HUES48 (cell line): ENCODE data around the gene HK1.

ENCODE experiments used
- H3K27ac ChIP-seq: one replicate; pipeline ENCODE4 v1.7.0; 2013; ENCODE audit warnings: low read depth, low read length, inconsistent platforms
- H3K27me3 ChIP-seq: 2 replicates; pipeline ENCODE4 v1.6.1; 2013; ENCODE audit warnings: mild to moderate bottlenecking, low read length; ENCODE audit not compliant: control insufficient read depth, insufficient read depth
- H3K36me3 ChIP-seq: 2 replicates; pipeline ENCODE4 v1.6.1; 2013; ENCODE audit warnings: low read length; ENCODE audit not compliant: control insufficient read depth, insufficient read depth
- H3K4me1 ChIP-seq: 2 replicates; pipeline ENCODE4 v1.6.1; 2013; ENCODE audit warnings: mild to moderate bottlenecking, low read length; ENCODE audit not compliant: control insufficient read depth, insufficient read depth
- H3K4me3 ChIP-seq: 2 replicates; pipeline ENCODE4 v1.5.1; 2013; ENCODE audit warnings: mild to moderate bottlenecking, low read depth, low read length
- H3K9ac ChIP-seq: 2 replicates; pipeline ENCODE4 v1.6.1; 2013; ENCODE audit warnings: mild to moderate bottlenecking, low read depth, low read length, moderate library complexity
- H3K9me3 ChIP-seq: 2 replicates; pipeline ENCODE4 v1.6.1; 2013; ENCODE audit warnings: low read length; ENCODE audit not compliant: control insufficient read depth, insufficient read depth

Gene HK1

DNA sequence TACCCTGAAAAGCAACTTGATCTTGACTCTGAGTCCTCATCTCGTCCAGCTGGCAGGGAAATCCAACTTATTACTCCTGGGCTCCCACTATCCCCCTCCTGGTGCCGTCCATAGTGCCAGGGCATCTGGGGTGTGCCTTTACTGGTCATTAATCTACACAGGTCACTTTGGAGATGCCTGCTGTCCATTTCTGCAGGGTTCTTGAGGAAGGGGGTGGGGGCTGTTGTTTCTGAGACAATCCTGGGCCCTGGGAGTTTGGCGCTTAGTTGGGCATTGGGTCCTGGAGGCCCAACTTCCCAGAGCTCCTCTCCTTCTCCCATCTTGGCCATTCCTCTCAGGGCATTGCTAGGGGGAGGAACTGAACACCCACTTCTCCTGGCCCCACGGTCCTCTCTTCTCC is 144.4 kb downstream of the HK1 start:
- H3K36me3 ChIP-seq, result no peaks in the 10 kb centered on the region
- no peaks in the 10 kb centered on the region for H3K27me3 ChIP-seq
- no peak overlapping the region for H3K9ac ChIP-seq
- no peaks in the 10 kb centered on the region for H3K9me3 ChIP-seq
- no peak overlapping the region for H3K4me3 ChIP-seq
- H3K4me1 ChIP-seq, result no peaks in the 10 kb centered on the region
- no peak overlapping the region for H3K27ac ChIP-seq

DNA sequence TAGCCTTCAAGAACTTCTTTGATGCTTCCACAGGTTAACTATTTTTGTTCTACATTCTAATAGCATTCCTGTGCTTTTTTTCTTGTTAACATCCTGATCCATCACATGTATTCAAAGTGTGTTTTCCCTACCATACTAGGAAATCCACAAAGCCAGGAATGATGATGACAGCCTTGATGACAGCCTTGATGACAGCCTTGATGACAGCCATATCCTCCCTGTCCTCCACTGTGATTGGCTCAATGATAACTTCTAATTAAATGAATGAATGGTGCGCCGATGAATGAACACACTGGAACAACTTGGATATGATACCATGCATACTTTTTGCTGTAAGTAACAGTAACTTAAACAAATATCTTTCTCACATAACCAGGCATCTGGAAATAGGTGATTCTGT is 146.7 kb downstream of the HK1 start:
- H3K27ac ChIP-seq, result no peak overlapping the region
- no peak overlapping the region for H3K9ac ChIP-seq
- H3K9me3 ChIP-seq, result no peaks in the 10 kb centered on the region
- H3K4me1 ChIP-seq, result no peaks in the 10 kb centered on the region
- no peaks in the 10 kb centered on the region for H3K36me3 ChIP-seq
- H3K4me3 ChIP-seq, result no peak overlapping the region
- no peaks in the 10 kb centered on the region for H3K27me3 ChIP-seq

DNA sequence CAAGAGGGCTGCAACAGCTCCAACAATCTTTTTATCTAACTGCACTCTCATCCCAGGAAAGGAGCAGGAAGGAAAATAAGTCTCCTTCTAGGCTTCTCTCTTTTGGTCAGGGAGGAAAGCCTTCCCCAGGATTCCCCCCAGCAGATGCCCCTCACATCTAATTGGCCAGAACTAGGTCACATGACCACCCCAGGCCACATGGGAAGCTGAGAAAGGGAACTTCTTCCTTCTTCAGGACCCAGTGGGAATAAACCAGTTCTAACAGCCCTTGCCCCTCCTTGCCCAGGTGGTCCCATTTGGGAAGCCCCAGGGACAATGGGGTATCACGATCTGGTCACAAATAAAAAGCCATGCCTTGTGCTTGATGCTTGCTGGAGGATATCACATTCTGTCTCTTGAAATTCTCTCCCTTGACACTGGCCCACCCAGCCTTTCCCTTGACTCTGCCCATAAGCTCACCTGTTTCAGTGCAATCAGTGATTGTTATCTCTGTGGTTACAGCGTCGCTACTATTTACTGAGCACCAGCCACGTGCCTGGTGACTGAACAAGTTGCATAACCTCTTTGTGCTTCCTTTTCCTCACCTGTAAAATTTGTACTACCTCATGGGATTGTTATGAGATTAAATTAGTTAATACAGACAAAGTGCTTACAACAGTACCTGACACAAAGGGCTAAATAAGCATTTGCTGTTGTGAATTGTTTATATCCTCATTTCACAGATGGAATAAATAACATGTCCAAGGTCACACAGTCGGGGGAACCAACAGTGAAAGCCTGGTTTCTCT is 147.4 kb downstream of the HK1 start:
- H3K9me3 ChIP-seq, result no peaks in the 10 kb centered on the region
- no peaks in the 10 kb centered on the region for H3K36me3 ChIP-seq
- no peak overlapping the region for H3K4me3 ChIP-seq
- no peaks in the 10 kb centered on the region for H3K27me3 ChIP-seq
- no peak overlapping the region for H3K9ac ChIP-seq
- no peak overlapping the region for H3K27ac ChIP-seq
- H3K4me1 ChIP-seq, result no peaks in the 10 kb centered on the region

GRCh38 chr10:69426376-69426727 is 148.1 kb downstream of the HK1 start:
- Histone ChIP-seq H3K4me1 (no peaks in the 10 kb centered on the region), H3K9ac (no peak overlapping the region), H3K4me3 (no peak overlapping the region), H3K36me3 (no peaks in the 10 kb centered on the region), H3K27me3 (no peaks in the 10 kb centered on the region), H3K9me3 (no peaks in the 10 kb centered on the region), H3K27ac (no peak overlapping the region)

DNA sequence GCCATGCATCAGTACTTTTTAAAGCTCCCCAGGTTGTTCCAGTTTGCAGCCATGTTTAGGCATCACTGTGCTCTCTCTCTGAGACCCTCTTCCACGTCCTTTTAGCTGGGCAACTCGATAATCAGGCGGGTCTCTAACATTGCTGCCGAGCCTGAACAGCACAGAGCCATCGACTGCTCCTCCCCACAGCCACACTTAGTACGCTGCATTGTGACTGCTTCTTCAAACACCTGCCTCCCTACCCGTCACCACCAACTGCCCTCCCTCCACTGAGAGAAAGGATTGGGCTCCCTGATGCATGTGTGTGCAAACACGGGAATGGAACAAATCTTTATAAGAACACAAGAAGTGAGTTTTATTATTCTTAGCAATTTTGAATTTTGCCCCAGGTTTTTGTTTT is 149.9 kb downstream of the HK1 start:
- Histone ChIP-seq H3K27ac (no peak overlapping the region), H3K9ac (no peak overlapping the region), H3K36me3 (no peaks in the 10 kb centered on the region), H3K27me3 (no peaks in the 10 kb centered on the region), H3K9me3 (no peaks in the 10 kb centered on the region), H3K4me1 (no peaks in the 10 kb centered on the region), H3K4me3 (no peak overlapping the region)

- H3K4me3 ChIP-seq, result no peak overlapping the region
Measured at GRCh38 chr10:69434169-69434568, 155.9 kb downstream of the HK1 start.

DNA sequence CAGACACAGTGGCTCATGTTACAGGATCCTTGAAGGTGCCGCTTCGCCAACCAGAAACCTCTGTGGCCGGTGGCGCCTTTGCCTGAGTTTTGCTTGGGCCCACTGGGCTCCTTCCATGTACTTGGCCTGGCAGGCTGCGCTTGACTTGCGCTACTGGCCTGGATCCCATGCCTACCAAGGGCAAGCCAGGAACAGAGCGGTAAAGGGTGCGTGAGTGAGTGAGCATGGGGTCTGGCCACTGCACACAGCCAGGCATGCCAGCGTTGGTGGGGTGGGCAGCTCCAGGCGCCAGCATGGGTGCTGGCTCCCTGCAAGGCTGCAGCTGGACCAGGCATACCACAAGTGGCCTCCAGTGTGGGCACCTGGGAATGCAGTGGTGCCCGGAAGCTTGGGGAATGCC is 156.6 kb downstream of the HK1 start:
- no peak overlapping the region for H3K4me3 ChIP-seq
- no peaks in the 10 kb centered on the region for H3K27me3 ChIP-seq
- no peaks in the 10 kb centered on the region for H3K36me3 ChIP-seq
- H3K4me1 ChIP-seq, result no peaks in the 10 kb centered on the region
- no peak overlapping the region for H3K27ac ChIP-seq
- no peak overlapping the region for H3K9ac ChIP-seq
- no peaks in the 10 kb centered on the region for H3K9me3 ChIP-seq

More at GRCh38 chr10:69434169-69434568, 155.9 kb downstream of the HK1 start:
- no peaks in the 10 kb centered on the region for H3K27me3 ChIP-seq
- no peaks in the 10 kb centered on the region for H3K36me3 ChIP-seq
- H3K4me1 ChIP-seq, result no peaks in the 10 kb centered on the region
- no peak overlapping the region for H3K9ac ChIP-seq
- H3K27ac ChIP-seq, result no peak overlapping the region
- H3K9me3 ChIP-seq, result no peaks in the 10 kb centered on the region

- no peak overlapping the region for H3K9ac ChIP-seq
- no peak overlapping the region for H3K27ac ChIP-seq
- H3K27me3 ChIP-seq, result no peaks in the 10 kb centered on the region
- no peak overlapping the region for H3K4me3 ChIP-seq
- H3K36me3 ChIP-seq, result no peaks in the 10 kb centered on the region
- H3K4me1 ChIP-seq, result no peaks in the 10 kb centered on the region
- no peaks in the 10 kb centered on the region for H3K9me3 ChIP-seq
Measured at GRCh38 chr10:69435966-69436520, 157.7 kb downstream of the HK1 start.

- H3K4me1 ChIP-seq, result no peaks in the 10 kb centered on the region
- H3K36me3 ChIP-seq, result no peaks in the 10 kb centered on the region
- H3K27ac ChIP-seq, result no peak overlapping the region
- no peak overlapping the region for H3K9ac ChIP-seq
- H3K4me3 ChIP-seq, result no peak overlapping the region
- no peaks in the 10 kb centered on the region for H3K9me3 ChIP-seq
- no peaks in the 10 kb centered on the region for H3K27me3 ChIP-seq
Measured at GRCh38 chr10:69437321-69438259, 159.3 kb downstream of the HK1 start.

DNA sequence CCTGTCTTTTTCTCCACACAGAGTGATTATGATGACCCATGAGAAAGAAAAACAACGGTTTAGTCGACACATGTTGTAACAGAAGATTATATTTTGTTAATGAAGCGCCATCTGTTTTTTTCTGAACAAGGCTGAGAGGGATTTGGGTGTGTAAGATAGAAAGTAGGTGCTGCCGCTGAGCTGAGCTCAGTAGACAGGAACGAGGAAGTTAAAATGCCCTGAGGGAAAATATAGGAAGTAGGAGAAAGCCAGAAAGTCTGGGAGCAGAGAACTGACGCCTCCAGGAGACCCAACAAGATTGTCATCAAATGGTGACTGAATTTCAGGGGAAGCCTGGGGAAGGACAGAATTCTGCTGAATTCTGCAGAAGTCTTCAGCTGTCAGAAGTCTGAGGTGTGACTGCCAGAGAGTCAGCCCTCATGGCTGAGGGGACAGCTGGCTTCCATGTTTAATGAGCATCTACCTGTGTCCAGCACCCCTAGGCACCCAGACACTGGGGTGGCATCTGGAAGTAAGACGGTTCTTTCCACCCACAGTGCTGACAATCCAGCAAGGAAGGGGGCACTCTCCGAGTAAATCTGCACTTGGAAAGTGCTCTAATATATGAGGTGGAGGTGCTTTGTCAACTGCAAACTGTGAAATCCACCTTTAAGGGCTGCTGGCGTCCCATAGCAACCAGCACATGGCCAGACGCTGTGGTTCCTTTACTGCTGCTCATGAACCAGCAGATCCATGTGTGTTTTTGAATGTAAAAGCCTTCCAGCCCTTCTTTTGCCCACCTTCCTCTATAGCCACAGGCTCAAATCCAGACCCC is 160.4 kb downstream of the HK1 start:
- Histone ChIP-seq H3K27ac (no peak overlapping the region), H3K9ac (no peak overlapping the region), H3K27me3 (no peaks in the 10 kb centered on the region), H3K9me3 (no peaks in the 10 kb centered on the region), H3K4me3 (no peak overlapping the region), H3K36me3 (no peaks in the 10 kb centered on the region), H3K4me1 (no peaks in the 10 kb centered on the region)
